OCI-LY1 (cell line): ENCODE results near the gene CELA2A.
"Not testable (repeated sequence)": the region's sequence is repeated elsewhere in the genome, so short reads cannot be mapped to it uniquely, and the experiment has no call there.

Experiments used
- EZH2 ChIP-seq: fragments of 200-600 bp; sonication (generic), shearing (Covaris generic); IDR thresholded peaks from 2 replicates; pipeline ENCODE4 v1.8.0; 2017; ENCODE audit warnings: borderline replicate concordance, mixed run types, mild to moderate bottlenecking, antibody characterized with exemption, low read length, moderate library complexity, mixed read lengths
- TF ChIP-seq, protein P1 (sequence below): fragments of 200-600 bp; sonication (generic), shearing (Covaris generic); IDR thresholded peaks from 2 replicates; pipeline ENCODE4 v1.5.1; 2017; ENCODE audit warnings: mild to moderate bottlenecking, antibody characterized with exemption, low read length, moderate library complexity, mixed read lengths

GRCh38 chr1:15469821-15470448 is 13.4 kb downstream of the CELA2A start:
- TF ChIP-seq, protein P1, sequence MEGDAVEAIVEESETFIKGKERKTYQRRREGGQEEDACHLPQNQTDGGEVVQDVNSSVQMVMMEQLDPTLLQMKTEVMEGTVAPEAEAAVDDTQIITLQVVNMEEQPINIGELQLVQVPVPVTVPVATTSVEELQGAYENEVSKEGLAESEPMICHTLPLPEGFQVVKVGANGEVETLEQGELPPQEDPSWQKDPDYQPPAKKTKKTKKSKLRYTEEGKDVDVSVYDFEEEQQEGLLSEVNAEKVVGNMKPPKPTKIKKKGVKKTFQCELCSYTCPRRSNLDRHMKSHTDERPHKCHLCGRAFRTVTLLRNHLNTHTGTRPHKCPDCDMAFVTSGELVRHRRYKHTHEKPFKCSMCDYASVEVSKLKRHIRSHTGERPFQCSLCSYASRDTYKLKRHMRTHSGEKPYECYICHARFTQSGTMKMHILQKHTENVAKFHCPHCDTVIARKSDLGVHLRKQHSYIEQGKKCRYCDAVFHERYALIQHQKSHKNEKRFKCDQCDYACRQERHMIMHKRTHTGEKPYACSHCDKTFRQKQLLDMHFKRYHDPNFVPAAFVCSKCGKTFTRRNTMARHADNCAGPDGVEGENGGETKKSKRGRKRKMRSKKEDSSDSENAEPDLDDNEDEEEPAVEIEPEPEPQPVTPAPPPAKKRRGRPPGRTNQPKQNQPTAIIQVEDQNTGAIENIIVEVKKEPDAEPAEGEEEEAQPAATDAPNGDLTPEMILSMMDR: not testable (repeated sequence)
- not testable (repeated sequence) for TF ChIP-seq EZH2
